ENCODE measurements around the gene HDAC9. TPM values are rescaled to one million over a fixed set of nuclear protein-coding genes. Genes with fewer than 3 reads are reported as not detected.

Gene HDAC9
- total RNA-seq, 1 experiment from 2014 or later, result 159 TPM

GRCh38 chr7:18572154-18572553 lies 76.6 kb downstream of the HDAC9 start:
- TF ChIP-seq CTCF (IDR thresholded peaks at IDR 0.05; ENCODE audit: unreplicated experiment), result no peak
- BruUV-seq (replicated peaks), result no TSS peak

GRCh38 chr7:18572885-18573284 lies 77.3 kb downstream of the HDAC9 start:
- CTCF ChIA-PET, result interaction anchor here (1.3 to 5.7 kb wide), 2 partner anchors 34 to 219 kb away, joined by 3 to 101 read pairs; no protein-coding TSS in a partner anchor
- intact Hi-C loops (cut with micrococcal nuclease; ENCODE audit: unreplicated experiment), result no loop called here
- no TSS peak for BruUV-seq (replicated peaks)
- H3K27ac Mint-ChIP-seq (ENCODE audit: unreplicated experiment), result no peak overlapping the region
- no peaks in the 10 kb centered on the region for H3K9me3 Mint-ChIP-seq (ENCODE audit: low read depth, unreplicated experiment)
- no peaks in the 10 kb centered on the region for H3K27me3 Mint-ChIP-seq (ENCODE audit: unreplicated experiment)
- H3K36me3 Mint-ChIP-seq (ENCODE audit: insufficient read depth, unreplicated experiment), result peaks cover 33% of the 10 kb centered on the region
- DNase-seq, result no peak
- peaks cover 30% of the 10 kb centered on the region for H3K4me1 Mint-ChIP-seq (ENCODE audit: low read depth, unreplicated experiment)
- no peak for TF ChIP-seq CTCF (IDR thresholded peaks at IDR 0.05; ENCODE audit: unreplicated experiment)
- H3K4me3 Mint-ChIP-seq (ENCODE audit: low read depth, unreplicated experiment), result no peak overlapping the region

More at GRCh38 chr7:18572154-18572553, 76.6 kb downstream of the HDAC9 start:
- CTCF ChIA-PET, result interaction anchor here (0.7 to 5.7 kb wide), 4 partner anchors 35 to 1003 kb away, joined by 3 to 101 read pairs (median 4); no protein-coding TSS in a partner anchor
- intact Hi-C loops (cut with micrococcal nuclease; ENCODE audit: unreplicated experiment), result no loop called here
- H3K27ac Mint-ChIP-seq (ENCODE audit: unreplicated experiment), result no peak overlapping the region
- no peak overlapping the region for H3K4me3 Mint-ChIP-seq (ENCODE audit: low read depth, unreplicated experiment)
- H3K36me3 Mint-ChIP-seq (ENCODE audit: insufficient read depth, unreplicated experiment), result peaks cover 33% of the 10 kb centered on the region
- H3K9me3 Mint-ChIP-seq (ENCODE audit: low read depth, unreplicated experiment), result no peaks in the 10 kb centered on the region
- DNase-seq, result no peak
- no peaks in the 10 kb centered on the region for H3K27me3 Mint-ChIP-seq (ENCODE audit: unreplicated experiment)
- H3K4me1 Mint-ChIP-seq (ENCODE audit: low read depth, unreplicated experiment), result peaks cover 27% of the 10 kb centered on the region

- no peak for DNase-seq
- Mint-ChIP-seq H3K27ac (ENCODE audit: unreplicated experiment) (no peak overlapping the region), H3K9me3 (ENCODE audit: low read depth, unreplicated experiment) (no peaks in the 10 kb centered on the region), H3K36me3 (ENCODE audit: insufficient read depth, unreplicated experiment) (peaks cover 33% of the 10 kb centered on the region), H3K4me3 (ENCODE audit: low read depth, unreplicated experiment) (no peak overlapping the region), H3K4me1 (ENCODE audit: low read depth, unreplicated experiment) (peaks cover 30% of the 10 kb centered on the region), H3K27me3 (ENCODE audit: unreplicated experiment) (no peaks in the 10 kb centered on the region)
- TF ChIP-seq CTCF (IDR thresholded peaks at IDR 0.05; ENCODE audit: unreplicated experiment), result no peak
- CTCF ChIA-PET, result interaction anchor here (0.9 to 5.7 kb wide), 3 partner anchors 33 to 219 kb away, joined by 3 to 101 read pairs (median 3); no protein-coding TSS in a partner anchor
- BruUV-seq (replicated peaks), result no TSS peak
- intact Hi-C loops (cut with micrococcal nuclease; ENCODE audit: unreplicated experiment), result no loop called here
These were observed 78.1 kb downstream of the HDAC9 start for GRCh38 chr7:18573410-18574234.

- Mint-ChIP-seq H3K27ac (ENCODE audit: unreplicated experiment) (no peak overlapping the region), H3K4me1 (ENCODE audit: low read depth, unreplicated experiment) (peaks cover 30% of the 10 kb centered on the region), H3K9me3 (ENCODE audit: low read depth, unreplicated experiment) (no peaks in the 10 kb centered on the region), H3K36me3 (ENCODE audit: insufficient read depth, unreplicated experiment) (peaks cover 33% of the 10 kb centered on the region), H3K4me3 (ENCODE audit: low read depth, unreplicated experiment) (no peak overlapping the region), H3K27me3 (ENCODE audit: unreplicated experiment) (no peaks in the 10 kb centered on the region)
- no peak for TF ChIP-seq CTCF (IDR thresholded peaks at IDR 0.05; ENCODE audit: unreplicated experiment)
- CTCF ChIA-PET, result interaction anchor here (0.9 to 5.7 kb wide), 2 partner anchors 217 to 220 kb away, joined by 3 to 101 read pairs; no protein-coding TSS in a partner anchor
- no TSS peak for BruUV-seq (replicated peaks)
- DNase-seq, result no peak
- intact Hi-C loops (cut with micrococcal nuclease; ENCODE audit: unreplicated experiment), result no loop called here
These were observed 78.6 kb downstream of the HDAC9 start for GRCh38 chr7:18574235-18574540.

Data from Calu3 (cell line).